ENCODE measurements around the gene TCF20. TPM values are rescaled to one million over a fixed set of nuclear protein-coding genes. Genes with fewer than 3 reads are reported as not detected.

Gene TCF20
- total RNA-seq, 3 donors from 2014 or later (not counting 1 experiment from before 2014, with no cell fraction given): 57.8 to 70.8 (median 69.1) TPM

- H3K4me1 Mint-ChIP-seq: peaks cover 56 to 60% of the 10 kb centered on the region in 2 donors
- ATAC-seq: no peak
Measured at GRCh38 chr22:42236268-42236667, 34.2 kb downstream of the TCF20 start.

DNA sequence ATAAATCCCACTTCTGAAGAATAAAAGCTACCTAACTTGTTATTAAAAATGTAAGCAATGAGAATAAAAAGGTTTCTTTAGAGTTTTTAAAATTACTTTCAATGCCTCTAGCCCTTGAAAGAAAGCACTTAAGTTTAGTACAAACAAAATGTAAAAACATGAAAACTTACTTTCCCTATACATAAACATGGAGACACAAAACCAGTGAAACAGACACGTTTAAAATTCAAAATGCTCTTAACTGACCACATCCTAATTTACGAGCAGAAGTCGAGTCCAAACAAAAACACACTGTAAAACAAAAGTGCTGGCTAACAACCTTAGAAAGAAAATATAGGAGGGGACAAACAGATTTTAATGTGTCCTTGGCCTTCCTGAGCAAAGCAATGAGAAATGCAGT, 36.6 kb downstream of the TCF20 start:
- intact Hi-C loops (cut with micrococcal nuclease): no loop called here
- 0% methylated on average over 1 of the region's 3 CpGs for WGBS (ENCODE audit: insufficient coverage)

More at GRCh38 chr22:42236268-42236667, 34.2 kb downstream of the TCF20 start:
- H3K27me3 Mint-ChIP-seq (ENCODE audit: low read depth in 2 of 2): no peaks in the 10 kb centered on the region
- WGBS (ENCODE audit: insufficient coverage): 99% methylated on average over 4 of the region's 4 CpGs
- Histone ChIP-seq H3K36me3 (ENCODE audit: control insufficient read depth, insufficient read depth, low read length) (no peaks in the 10 kb centered on the region), H3K27me3 (ENCODE audit: control insufficient read depth, insufficient read depth, low read length) (no peaks in the 10 kb centered on the region), H3K4me3 (ENCODE audit: low read length) (no peak overlapping the region), H3K27ac (ENCODE audit: low read length) (no peak overlapping the region), H3K9me3 (ENCODE audit: control insufficient read depth, insufficient read depth, low read length) (no peaks in the 10 kb centered on the region), H3K4me1 (ENCODE audit: control insufficient read depth, insufficient read depth, low read length) (peaks cover 2% of the 10 kb centered on the region)
- H3K4me3 Mint-ChIP-seq: no peak overlapping the region
- no peak for TF ChIP-seq CTCF (IDR thresholded peaks at IDR 0.05)
- no peak for DNase-seq
- no peaks in the 10 kb centered on the region for H3K36me3 Mint-ChIP-seq
- H3K9me3 Mint-ChIP-seq: no peaks in the 10 kb centered on the region
- intact Hi-C loops (cut with micrococcal nuclease): no loop called here
- peak overlapping the region; percentile 9 to 68 for H3K27ac Mint-ChIP-seq

GRCh38 chr22:42231929-42232328, 38.5 kb downstream of the TCF20 start:
- H3K4me3 ChIP-seq (ENCODE audit: low read length): no peak overlapping the region

More for the DNA sequence above, 36.6 kb downstream of the TCF20 start:
- H3K4me3 Mint-ChIP-seq: no peak overlapping the region
- H3K27me3 Mint-ChIP-seq (ENCODE audit: low read depth in 2 of 2): no peaks in the 10 kb centered on the region
- H3K4me1 ChIP-seq (ENCODE audit: control insufficient read depth, insufficient read depth, low read length): no peaks in the 10 kb centered on the region
- no peaks in the 10 kb centered on the region for H3K27me3 ChIP-seq (ENCODE audit: control insufficient read depth, insufficient read depth, low read length)
- DNase-seq: no peak
- ATAC-seq: no peak
- TF ChIP-seq CTCF (IDR thresholded peaks at IDR 0.05): no peak
- H3K9me3 Mint-ChIP-seq: no peaks in the 10 kb centered on the region
- no peaks in the 10 kb centered on the region for H3K9me3 ChIP-seq (ENCODE audit: control insufficient read depth, insufficient read depth, low read length)
- H3K36me3 Mint-ChIP-seq: no peaks in the 10 kb centered on the region
- no peak overlapping the region for H3K4me3 ChIP-seq (ENCODE audit: low read length)
- H3K27ac Mint-ChIP-seq: peak overlapping the region; percentile 31 to 54
- H3K27ac ChIP-seq (ENCODE audit: low read length): no peak overlapping the region
- peaks cover 69 to 73% of the 10 kb centered on the region in 2 donors for H3K4me1 Mint-ChIP-seq
- H3K36me3 ChIP-seq (ENCODE audit: control insufficient read depth, insufficient read depth, low read length): no peaks in the 10 kb centered on the region

More at GRCh38 chr22:42231929-42232328, 38.5 kb downstream of the TCF20 start:
- no peak for TF ChIP-seq CTCF (IDR thresholded peaks at IDR 0.05)
- H3K27ac ChIP-seq (ENCODE audit: low read length): no peak overlapping the region
- DNase-seq: no peak
- no peak for ATAC-seq
- WGBS (ENCODE audit: insufficient coverage): 97% methylated on average over 3 of the region's 3 CpGs
- H3K4me1 Mint-ChIP-seq: peaks cover 73% of the 10 kb centered on the region in 2 donors
- H3K9me3 ChIP-seq (ENCODE audit: control insufficient read depth, insufficient read depth, low read length): no peaks in the 10 kb centered on the region
- H3K9me3 Mint-ChIP-seq: no peaks in the 10 kb centered on the region
- no peaks in the 10 kb centered on the region for H3K36me3 ChIP-seq (ENCODE audit: control insufficient read depth, insufficient read depth, low read length)
- no peaks in the 10 kb centered on the region for H3K4me1 ChIP-seq (ENCODE audit: control insufficient read depth, insufficient read depth, low read length)
- H3K4me3 Mint-ChIP-seq: no peak overlapping the region
- intact Hi-C loops (cut with micrococcal nuclease): no loop called here
- peak overlapping the region in 1 of 2 donors; percentile 66 for H3K27ac Mint-ChIP-seq
- H3K36me3 Mint-ChIP-seq: no peaks in the 10 kb centered on the region
- no peaks in the 10 kb centered on the region for H3K27me3 Mint-ChIP-seq (ENCODE audit: low read depth in 2 of 2)
- no peaks in the 10 kb centered on the region for H3K27me3 ChIP-seq (ENCODE audit: control insufficient read depth, insufficient read depth, low read length)

All from natural killer cell (primary cell).